ENCODE measurements around the gene TAPT1.

TAPT1 gene

DNA sequence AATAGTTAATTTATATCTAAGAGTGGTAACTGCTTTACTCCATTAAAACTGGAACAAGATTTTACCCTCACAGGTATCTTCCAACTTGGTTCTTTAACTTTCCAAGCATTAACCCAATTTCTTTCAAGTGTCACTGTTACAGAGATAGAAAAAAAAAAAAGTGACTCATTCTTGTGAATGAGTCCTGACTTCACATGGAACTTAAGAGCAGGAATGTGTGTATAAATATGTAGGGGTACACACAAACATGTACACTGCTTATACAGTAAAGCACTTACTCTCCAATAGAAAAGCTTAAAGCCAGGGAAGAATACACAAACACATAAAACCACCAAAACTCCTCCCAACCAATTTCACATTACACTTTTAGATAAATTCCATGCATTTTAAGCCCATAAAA is 38.8 kb downstream of the TAPT1 start:
- no peak for TF ChIP-seq FOXM1 (IDR thresholded peaks at IDR 0.05; ENCODE audit: borderline replicate concordance)
- TF ChIP-seq, protein P1, sequence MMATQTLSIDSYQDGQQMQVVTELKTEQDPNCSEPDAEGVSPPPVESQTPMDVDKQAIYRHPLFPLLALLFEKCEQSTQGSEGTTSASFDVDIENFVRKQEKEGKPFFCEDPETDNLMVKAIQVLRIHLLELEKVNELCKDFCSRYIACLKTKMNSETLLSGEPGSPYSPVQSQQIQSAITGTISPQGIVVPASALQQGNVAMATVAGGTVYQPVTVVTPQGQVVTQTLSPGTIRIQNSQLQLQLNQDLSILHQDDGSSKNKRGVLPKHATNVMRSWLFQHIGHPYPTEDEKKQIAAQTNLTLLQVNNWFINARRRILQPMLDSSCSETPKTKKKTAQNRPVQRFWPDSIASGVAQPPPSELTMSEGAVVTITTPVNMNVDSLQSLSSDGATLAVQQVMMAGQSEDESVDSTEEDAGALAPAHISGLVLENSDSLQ (IDR thresholded peaks at IDR 0.05): no peak
- TF ChIP-seq FOXA1 (IDR thresholded peaks at IDR 0.05): no peak
- TF ChIP-seq FOXK2 (IDR thresholded peaks at IDR 0.05): no peak
- no peak for TF ChIP-seq SUZ12 (IDR thresholded peaks at IDR 0.05)
- no peak for TF ChIP-seq HDGF (IDR thresholded peaks at IDR 0.05; ENCODE audit: borderline replicate concordance)
- TF ChIP-seq LEF1 (IDR thresholded peaks at IDR 0.05; ENCODE audit: borderline replicate concordance): no peak
- no peak for DNase-seq (ENCODE audit: extremely low spot score)
- CTCF ChIA-PET: no interaction called here
- POLR2A ChIA-PET: no interaction called here

DNA sequence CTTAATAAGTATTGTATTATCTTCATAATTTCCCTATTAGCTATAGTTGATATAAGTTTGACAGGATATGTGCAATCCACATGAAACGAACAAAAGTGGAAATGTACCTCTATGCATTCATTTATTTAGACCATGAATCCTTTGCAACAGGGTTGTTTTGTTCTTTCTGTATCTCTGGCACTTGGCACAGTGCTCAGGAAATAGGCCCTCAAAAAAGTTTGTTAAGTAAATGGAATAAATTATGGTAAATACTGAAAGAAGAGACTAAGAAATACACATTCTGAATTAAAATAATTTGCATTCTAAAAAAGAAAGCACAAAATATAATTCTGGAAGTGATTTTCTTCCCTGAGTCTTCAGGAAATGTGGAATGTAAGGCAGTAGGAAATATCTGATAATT is 39.3 kb downstream of the TAPT1 start:
- ChIA-PET POLR2A (no interaction called here), CTCF (no interaction called here)
- no peak for DNase-seq (ENCODE audit: extremely low spot score)
- TF ChIP-seq FOXM1 (IDR thresholded peaks at IDR 0.05; ENCODE audit: borderline replicate concordance) (no peak), SUZ12 (IDR thresholded peaks at IDR 0.05) (no peak), FOXK2 (IDR thresholded peaks at IDR 0.05) (no peak), ZNF384 (IDR thresholded peaks at IDR 0.05) (no peak), TARDBP (IDR thresholded peaks at IDR 0.05) (no peak), HDGF (IDR thresholded peaks at IDR 0.05; ENCODE audit: borderline replicate concordance) (no peak)

DNA sequence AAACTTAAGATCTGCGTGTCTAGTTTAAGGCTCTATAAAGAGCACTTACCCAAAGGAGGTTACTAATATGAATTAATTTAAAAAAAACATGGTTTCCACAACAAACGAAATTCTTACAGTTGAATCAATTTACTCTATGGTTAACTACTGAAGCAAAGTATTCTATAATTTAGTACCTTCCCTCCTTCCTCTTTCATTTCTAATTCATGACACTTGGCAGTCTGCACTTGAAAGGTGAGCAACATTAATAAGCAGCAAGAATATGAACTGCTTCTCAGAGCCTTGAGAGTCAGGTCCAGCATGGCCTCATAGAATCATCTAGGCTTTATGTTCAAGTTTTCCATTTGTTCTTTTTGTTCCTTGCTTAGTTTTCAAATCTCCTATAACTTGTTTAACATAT is 42.7 kb downstream of the TAPT1 start:
- ChIA-PET CTCF (interaction anchor here (2.7 kb wide), 1 partner anchor 22 kb away, joined by 9 read pairs; no protein-coding TSS in a partner anchor), POLR2A (no interaction called here)
- TF ChIP-seq LEF1 (IDR thresholded peaks at IDR 0.05; ENCODE audit: borderline replicate concordance) (no peak), ARNT (IDR thresholded peaks at IDR 0.05) (no peak), FOXA1 (IDR thresholded peaks at IDR 0.05) (no peak), BHLHE40 (IDR thresholded peaks at IDR 0.05; ENCODE audit: borderline replicate concordance) (no peak), ZNF384 (IDR thresholded peaks at IDR 0.05) (no peak), TARDBP (IDR thresholded peaks at IDR 0.05) (no peak), CTBP1 (IDR thresholded peaks at IDR 0.05; ENCODE audit: borderline replicate concordance) (no peak), HDGF (IDR thresholded peaks at IDR 0.05; ENCODE audit: borderline replicate concordance) (no peak)
- TF ChIP-seq, protein P1 (IDR thresholded peaks at IDR 0.05): no peak
- no peak for DNase-seq (ENCODE audit: extremely low spot score)

DNA sequence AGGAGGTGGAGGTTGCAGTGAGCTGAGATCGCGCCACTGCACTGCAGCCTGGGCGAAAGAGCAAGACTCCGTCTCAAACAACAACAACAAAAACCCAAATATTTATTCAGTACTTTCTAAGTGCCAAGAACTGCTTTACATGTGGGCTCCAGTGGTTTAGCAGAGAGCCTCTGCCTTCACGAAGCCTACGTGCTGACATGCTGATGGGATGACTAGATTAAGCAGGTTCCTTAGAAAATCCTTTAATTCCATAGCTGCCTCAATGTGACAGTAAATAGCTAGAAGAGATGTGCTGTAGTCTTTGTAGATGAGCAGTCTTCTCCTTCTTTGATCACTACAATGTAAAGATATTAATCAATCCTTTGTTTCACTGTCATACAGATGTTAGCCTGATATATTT is 49.6 kb downstream of the TAPT1 start:
- CTCF ChIA-PET: no interaction called here

DNA sequence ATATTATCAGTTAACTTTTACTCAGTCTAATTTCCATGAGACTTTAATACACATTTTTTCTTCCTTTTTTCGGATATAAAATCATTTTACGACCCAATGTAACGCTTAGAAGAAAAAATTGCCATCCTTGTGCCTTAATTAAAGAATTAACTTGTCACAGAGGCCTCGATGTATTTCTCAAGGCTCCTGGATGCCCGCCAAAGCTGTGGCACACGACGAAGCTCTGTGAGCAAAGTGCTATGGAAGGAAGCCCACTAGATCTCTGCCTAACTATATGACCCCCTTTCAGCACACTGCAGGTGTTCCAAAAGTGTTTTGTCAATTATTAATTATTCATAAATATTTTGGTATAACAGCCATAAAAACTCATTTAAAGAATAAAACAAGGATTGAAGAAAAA is 54.4 kb downstream of the TAPT1 start:
- ChIA-PET POLR2A (no interaction called here), CTCF (no interaction called here)
- DNase-seq (ENCODE audit: extremely low spot score): no peak
- TF ChIP-seq LEF1 (IDR thresholded peaks at IDR 0.05; ENCODE audit: borderline replicate concordance): no peak
- no peak for TF ChIP-seq SUZ12 (IDR thresholded peaks at IDR 0.05)
- TF ChIP-seq ELF4 (IDR thresholded peaks at IDR 0.05): no peak
- no peak for TF ChIP-seq NFRKB (IDR thresholded peaks at IDR 0.05)
- no peak for TF ChIP-seq ZNF384 (IDR thresholded peaks at IDR 0.05)
- TF ChIP-seq L3MBTL2 (conservative IDR thresholded peaks at IDR 0.05): no peak
- no peak for TF ChIP-seq SP1 (IDR thresholded peaks at IDR 0.05)

More for the DNA sequence above, 49.6 kb downstream of the TAPT1 start:
- TF ChIP-seq FOXA1 (IDR thresholded peaks at IDR 0.05) (no peak), SUZ12 (IDR thresholded peaks at IDR 0.05) (no peak), ELF4 (IDR thresholded peaks at IDR 0.05) (no peak), FOXK2 (IDR thresholded peaks at IDR 0.05) (no peak), LEF1 (IDR thresholded peaks at IDR 0.05; ENCODE audit: borderline replicate concordance) (no peak), CTBP1 (IDR thresholded peaks at IDR 0.05; ENCODE audit: borderline replicate concordance) (no peak), NFRKB (IDR thresholded peaks at IDR 0.05) (no peak), HDGF (IDR thresholded peaks at IDR 0.05; ENCODE audit: borderline replicate concordance) (no peak), L3MBTL2 (conservative IDR thresholded peaks at IDR 0.05) (no peak), SP1 (IDR thresholded peaks at IDR 0.05) (no peak), ZNF384 (IDR thresholded peaks at IDR 0.05) (no peak), ARNT (IDR thresholded peaks at IDR 0.05) (no peak), BHLHE40 (IDR thresholded peaks at IDR 0.05; ENCODE audit: borderline replicate concordance) (no peak)
- TF ChIP-seq, protein P1 (IDR thresholded peaks at IDR 0.05): no peak
- no peak for DNase-seq (ENCODE audit: extremely low spot score)
- POLR2A ChIA-PET: no interaction called here

DNA sequence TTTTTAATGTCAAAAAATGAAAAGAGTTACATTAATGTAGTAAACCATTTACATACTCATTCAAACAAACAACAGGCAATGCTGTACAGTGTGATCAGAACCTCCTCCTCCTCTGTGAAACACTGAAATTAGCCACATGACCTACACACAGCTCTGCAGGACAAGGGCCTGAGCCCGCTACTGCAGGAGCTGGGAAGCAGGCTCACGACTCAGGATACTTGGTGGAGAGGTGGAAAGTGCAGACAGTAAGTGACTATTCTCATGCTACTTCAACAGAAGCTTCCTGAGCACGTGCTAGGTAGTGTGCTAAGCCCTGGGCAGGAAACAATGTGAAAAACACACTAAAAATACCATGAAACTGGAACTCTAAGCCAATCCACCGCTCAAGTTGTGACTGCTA is 56.8 kb downstream of the TAPT1 start:
- TF ChIP-seq LEF1 (IDR thresholded peaks at IDR 0.05; ENCODE audit: borderline replicate concordance): no peak
- TF ChIP-seq ELF4 (IDR thresholded peaks at IDR 0.05): no peak
- TF ChIP-seq SP1 (IDR thresholded peaks at IDR 0.05): no peak
- no peak for TF ChIP-seq SUZ12 (IDR thresholded peaks at IDR 0.05)
- TF ChIP-seq FOXK2 (IDR thresholded peaks at IDR 0.05): no peak
- TF ChIP-seq ARNT (IDR thresholded peaks at IDR 0.05): no peak
- no peak for TF ChIP-seq BHLHE40 (IDR thresholded peaks at IDR 0.05; ENCODE audit: borderline replicate concordance)
- ChIA-PET CTCF (no interaction called here), POLR2A (no interaction called here)
- DNase-seq (ENCODE audit: extremely low spot score): no peak

DNA sequence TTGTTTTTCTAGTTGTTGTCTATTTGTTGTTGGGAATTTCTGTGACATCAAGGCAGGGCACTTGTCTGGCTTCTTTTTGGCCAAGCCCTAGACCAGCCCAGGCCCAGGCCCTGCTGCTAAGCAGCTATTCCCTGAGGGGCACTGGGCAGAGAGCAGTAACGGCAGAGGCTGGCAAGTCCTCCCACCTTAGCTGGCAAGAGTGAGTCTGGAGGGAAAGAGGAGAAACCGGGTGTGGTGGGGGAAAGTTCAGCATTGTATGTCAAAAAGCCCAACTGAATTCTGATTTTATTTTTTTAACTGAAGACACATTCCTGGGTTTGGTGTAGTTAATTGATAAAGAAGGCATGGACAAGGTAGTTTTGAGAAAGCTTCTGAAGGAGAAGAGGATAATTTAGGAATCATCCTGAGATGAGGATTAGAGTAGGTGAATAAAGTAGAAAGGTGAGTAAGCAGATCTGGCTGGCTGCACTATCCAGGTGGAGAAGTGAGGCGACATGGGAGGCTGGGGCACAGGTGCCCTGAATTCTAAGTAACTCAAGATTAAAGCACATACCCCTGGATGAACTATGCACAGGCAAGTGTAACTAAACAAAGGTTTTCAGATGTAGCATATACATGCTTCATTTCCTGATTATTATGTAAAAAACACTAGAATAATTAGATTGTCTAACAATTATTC is 57.4 kb downstream of the TAPT1 start:
- ChIA-PET POLR2A (no interaction called here), CTCF (no interaction called here)
- no peak for TF ChIP-seq HDGF (IDR thresholded peaks at IDR 0.05; ENCODE audit: borderline replicate concordance)
- TF ChIP-seq NFRKB (IDR thresholded peaks at IDR 0.05): no peak
- no peak for TF ChIP-seq CTBP1 (IDR thresholded peaks at IDR 0.05; ENCODE audit: borderline replicate concordance)
- no peak for TF ChIP-seq ZNF384 (IDR thresholded peaks at IDR 0.05)
- TF ChIP-seq ARNT (IDR thresholded peaks at IDR 0.05): no peak
- no peak for TF ChIP-seq FOXM1 (IDR thresholded peaks at IDR 0.05; ENCODE audit: borderline replicate concordance)
- TF ChIP-seq SUZ12 (IDR thresholded peaks at IDR 0.05): no peak
- TF ChIP-seq ELF4 (IDR thresholded peaks at IDR 0.05): no peak
- no peak for TF ChIP-seq SP1 (IDR thresholded peaks at IDR 0.05)
- TF ChIP-seq LEF1 (IDR thresholded peaks at IDR 0.05; ENCODE audit: borderline replicate concordance): no peak
- TF ChIP-seq, protein P1 (IDR thresholded peaks at IDR 0.05): no peak
- TF ChIP-seq FOXK2 (IDR thresholded peaks at IDR 0.05): no peak
- DNase-seq (ENCODE audit: extremely low spot score): no peak

Measured in HEK293T (cell line).